ENCODE data around the gene RBMS3.
"Not testable (repeated sequence)": the region's sequence is repeated elsewhere in the genome, so short reads cannot be mapped to it uniquely, and the experiment has no call there.

Gene RBMS3

DNA sequence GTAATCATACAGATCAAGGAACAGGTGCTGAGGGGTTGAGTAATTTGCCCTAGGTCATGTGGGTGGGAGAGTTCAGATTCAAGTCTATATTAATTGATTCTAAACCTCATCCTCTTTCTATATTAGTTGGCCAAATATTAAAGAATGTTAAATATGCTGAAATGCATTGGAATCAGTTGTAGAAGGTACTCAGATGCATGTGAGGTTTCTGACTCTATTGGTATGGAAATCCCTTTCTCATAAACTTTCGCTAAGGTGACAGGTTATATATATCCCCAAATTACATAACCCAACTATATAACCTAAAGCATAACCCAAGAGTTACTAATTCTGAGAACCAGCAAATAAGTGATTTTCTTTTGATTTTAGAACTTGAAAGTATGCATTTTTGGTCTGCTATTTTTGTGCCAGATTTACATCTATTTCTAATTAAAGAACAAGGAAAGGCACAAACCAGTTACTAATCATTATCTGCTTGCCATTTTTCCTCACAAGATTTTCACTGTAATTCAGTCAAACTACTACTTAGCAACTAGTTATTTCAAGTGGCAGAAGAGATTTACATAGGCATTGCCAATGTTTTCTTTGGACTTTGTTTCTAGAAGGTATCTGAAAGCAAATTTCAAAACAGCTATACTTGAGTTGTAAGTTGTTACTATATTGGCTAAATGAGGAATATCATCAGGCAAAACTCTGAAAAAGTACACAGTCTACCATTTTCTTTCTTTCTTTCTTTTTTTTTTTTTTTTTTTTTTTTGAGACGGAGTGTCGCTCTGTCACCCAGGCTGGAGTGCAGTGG is 201.3 kb downstream of the RBMS3 start:
- DNase-seq (ENCODE audit: low read depth) = no peak

DNA sequence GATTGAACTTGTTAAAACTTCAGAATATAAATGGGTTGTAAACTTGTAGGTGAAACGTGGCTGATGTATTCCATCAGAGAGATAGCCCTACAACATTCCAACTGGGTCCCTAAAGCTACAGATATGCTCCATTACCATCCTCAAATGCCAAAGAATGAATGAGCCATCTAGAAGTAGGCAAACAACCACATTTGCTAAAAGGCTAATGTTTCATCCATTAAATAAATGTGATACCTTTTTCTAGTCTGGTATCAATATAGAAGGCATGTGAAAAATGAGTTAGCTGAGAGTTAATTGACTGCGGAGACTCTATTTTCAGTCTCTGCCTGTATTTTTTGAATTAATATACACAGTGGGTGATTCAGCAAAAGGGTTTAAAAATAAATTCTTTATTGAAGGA is 203.8 kb downstream of the RBMS3 start:
- no peak for DNase-seq (ENCODE audit: low read depth)

- DNase-seq (ENCODE audit: low read depth) = no peak
Measured at GRCh38 chr3:29486096-29486495, 205.2 kb downstream of the RBMS3 start.

- no peak for DNase-seq (ENCODE audit: low read depth)
Measured at GRCh38 chr3:29486917-29487316, 206.0 kb downstream of the RBMS3 start.

- no peak for DNase-seq (ENCODE audit: low read depth)
Measured at GRCh38 chr3:29488922-29489321, 208.1 kb downstream of the RBMS3 start.

GRCh38 chr3:29493109-29493508 is 212.2 kb downstream of the RBMS3 start:
- no peak for DNase-seq (ENCODE audit: low read depth)

- DNase-seq (ENCODE audit: low read depth) = no peak
Measured at GRCh38 chr3:29494305-29495036, 213.6 kb downstream of the RBMS3 start.

DNA sequence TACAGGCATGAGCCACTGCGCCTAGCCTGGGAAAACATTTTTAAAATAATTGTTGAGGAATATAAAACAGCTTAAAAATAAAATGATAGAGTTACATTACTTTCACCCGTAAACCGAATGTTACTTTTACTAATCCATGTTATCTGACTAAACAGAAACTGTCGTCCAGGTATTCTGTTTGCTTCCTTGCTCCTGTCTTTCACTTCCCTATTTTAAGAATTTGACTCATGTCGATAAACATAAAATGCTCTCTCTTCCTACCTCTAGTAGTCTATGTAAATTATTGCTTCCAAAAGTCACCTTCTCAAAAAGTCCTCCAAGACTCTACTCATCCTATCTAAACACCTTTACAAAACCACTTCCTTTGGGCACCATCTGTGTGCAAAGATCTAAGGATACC is 216.4 kb downstream of the RBMS3 start:
- DNase-seq (ENCODE audit: low read depth) = no peak

DNA sequence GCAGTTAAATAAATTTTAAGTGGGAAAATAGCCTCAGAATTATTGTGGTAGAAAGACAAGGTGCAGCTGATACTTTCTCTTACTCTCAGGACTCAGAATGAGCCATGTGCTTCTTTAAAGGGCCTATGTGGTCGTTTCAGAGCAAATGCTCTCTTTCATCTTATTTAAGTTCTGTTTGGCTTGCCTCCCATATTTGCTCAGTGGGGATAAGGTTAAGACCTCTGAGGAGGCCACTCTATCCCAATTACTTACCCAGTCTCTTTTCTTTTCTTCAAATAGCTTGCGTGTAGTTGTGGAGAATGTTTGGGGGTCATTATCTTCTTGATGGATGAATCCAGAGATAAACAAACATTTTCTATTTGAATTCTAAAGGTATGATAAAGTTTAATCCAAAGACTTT is 221.9 kb downstream of the RBMS3 start:
- no peak for DNase-seq (ENCODE audit: low read depth)

DNA sequence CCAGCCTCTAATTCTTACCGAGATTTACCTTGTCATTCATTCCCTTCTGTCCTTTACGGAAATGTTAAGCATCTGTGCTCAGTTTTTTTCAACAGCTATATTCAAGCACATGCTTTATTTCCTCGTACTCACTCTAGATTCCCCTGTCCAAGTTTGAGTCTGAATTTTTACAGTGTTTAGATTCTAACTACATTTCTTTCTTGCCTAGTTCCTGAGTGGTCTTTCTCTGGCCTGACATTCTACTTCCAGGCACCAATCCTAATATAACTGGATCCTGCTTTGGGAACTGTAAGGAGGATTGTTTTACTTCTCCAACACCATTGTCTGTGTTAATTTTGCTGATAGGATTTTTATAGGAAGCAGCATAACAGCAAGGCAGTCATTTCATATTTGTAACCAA is 222.4 kb downstream of the RBMS3 start:
- DNase-seq (ENCODE audit: low read depth) = no peak

DNA sequence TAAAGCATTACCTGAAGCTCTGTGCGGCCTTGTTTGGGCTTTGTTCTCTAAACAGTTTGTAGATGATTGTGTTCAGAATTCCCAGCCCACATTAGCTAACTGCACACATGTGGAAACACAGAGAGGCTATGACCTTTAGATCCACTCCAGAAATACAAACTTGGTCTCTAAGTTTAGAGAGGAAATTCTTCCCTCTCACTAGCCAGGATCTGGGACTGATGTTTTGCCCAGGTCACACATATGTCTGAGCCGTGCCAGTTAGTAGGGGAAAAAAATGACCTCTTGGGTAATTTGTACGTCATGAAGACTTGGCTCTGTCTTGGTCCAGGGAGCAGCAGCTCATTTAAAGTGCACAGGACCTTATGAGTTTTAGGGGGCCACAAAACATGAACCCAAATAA is 223.1 kb downstream of the RBMS3 start:
- no peak for DNase-seq (ENCODE audit: low read depth)

GRCh38 chr3:29506502-29506901 is 225.6 kb downstream of the RBMS3 start:
- no peak for DNase-seq (ENCODE audit: low read depth)

DNA sequence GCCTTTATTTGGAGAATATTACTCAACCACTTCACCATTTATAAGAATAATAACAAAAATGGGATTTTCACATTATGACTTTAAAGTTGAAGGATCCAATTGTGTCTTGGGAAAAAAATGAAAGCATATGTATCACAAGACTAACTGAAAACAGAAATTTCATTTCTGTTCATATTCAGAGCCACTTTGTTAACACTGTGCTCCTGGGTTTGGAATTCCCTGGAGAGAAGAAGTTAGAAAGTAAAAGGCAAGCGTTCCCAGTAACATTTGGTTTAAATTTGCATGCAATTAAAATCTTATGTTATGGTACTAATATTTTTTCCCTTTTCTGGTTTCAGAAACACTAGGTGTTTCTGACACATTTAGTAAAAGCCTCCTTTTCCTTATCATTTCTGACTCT is 230.8 kb downstream of the RBMS3 start:
- no peak for DNase-seq (ENCODE audit: low read depth)

GRCh38 chr3:29512641-29513040 is 231.8 kb downstream of the RBMS3 start:
- DNase-seq (ENCODE audit: low read depth) = no peak

DNA sequence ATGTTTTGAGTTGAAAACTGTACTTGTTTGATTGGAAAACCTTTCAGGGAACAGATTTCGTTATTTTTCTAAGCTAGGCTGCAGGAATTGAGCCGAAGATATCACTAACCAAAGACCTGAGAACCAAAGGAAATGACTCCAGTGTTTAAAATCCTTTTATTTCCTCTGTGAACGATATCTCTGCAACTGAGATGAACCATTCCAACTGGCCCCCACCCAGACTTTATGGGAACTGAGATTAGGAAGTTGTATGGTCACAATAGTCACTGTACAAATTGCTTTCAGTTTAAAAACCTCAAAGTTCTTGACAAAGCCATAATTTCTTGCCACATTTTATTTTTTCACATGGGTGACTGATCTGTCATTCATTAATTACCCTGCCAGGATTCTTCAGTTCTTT is 232.4 kb downstream of the RBMS3 start:
- DNase-seq (ENCODE audit: low read depth) = no peak

DNA sequence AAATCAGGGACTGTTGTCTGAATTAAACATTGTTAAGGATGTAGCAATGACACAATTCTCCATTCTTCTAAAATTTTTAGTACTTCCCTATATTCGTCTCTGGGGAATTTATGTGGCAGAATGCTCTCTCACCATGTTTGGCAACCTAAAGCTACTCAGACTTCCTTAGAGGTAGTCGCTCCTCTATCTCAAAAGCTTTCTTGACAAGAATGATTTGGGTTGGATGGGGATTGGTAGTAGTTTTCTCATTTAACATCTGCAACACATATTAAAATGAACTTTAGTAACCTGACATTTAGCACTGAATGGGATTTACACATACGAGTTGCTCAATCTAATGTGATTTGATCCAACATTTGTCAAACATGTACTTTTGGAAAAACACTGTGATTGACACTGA is 233.3 kb downstream of the RBMS3 start:
- no peak for DNase-seq (ENCODE audit: low read depth)

GRCh38 chr3:29514912-29515311 is 234.0 kb downstream of the RBMS3 start:
- no peak for DNase-seq (ENCODE audit: low read depth)

- no peak for DNase-seq (ENCODE audit: low read depth)
Measured at GRCh38 chr3:29515451-29515850, 234.6 kb downstream of the RBMS3 start.

GRCh38 chr3:29516164-29516563 is 235.3 kb downstream of the RBMS3 start:
- no peak for DNase-seq (ENCODE audit: low read depth)

DNA sequence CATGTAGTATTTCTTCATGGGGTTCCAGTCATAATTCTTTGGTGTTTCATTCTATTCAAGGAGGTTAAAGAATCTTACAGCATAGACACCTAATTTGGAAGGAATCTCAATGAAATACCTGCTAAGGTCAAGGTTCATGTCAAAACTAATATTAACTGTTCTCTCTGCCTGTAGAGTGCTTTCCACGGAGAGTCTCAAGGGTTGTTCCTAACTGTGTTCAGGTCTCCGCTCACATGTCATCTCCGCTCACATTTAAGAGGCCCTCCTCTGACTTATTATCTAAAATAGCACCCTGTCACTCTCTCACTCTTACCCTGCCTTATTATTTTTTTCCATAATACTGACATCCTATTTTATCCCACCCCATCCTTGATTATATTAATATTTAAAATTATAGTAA is 239.9 kb downstream of the RBMS3 start:
- no peak for DNase-seq (ENCODE audit: low read depth)

DNA sequence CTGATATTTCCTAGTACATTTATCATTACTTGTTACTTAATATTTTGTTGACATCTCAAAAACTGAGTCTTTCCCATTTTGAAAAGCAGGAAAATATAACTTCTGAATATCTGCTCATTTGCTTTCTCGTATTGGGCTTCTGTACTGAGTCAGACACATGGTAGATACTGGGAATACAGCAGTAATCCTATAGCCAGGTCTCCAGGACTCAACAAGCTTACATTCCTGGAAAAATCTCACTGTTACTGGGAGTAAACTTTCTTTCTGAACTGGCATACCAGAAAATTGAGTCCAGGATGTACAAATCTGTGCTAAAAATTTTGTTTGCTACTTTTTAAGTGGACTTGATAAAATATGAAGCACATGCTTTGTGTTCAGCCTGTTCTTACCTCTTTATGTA is 240.4 kb downstream of the RBMS3 start:
- DNase-seq (ENCODE audit: low read depth) = no peak

GRCh38 chr3:29521751-29522150 is 240.9 kb downstream of the RBMS3 start:
- no peak for DNase-seq (ENCODE audit: low read depth)

DNA sequence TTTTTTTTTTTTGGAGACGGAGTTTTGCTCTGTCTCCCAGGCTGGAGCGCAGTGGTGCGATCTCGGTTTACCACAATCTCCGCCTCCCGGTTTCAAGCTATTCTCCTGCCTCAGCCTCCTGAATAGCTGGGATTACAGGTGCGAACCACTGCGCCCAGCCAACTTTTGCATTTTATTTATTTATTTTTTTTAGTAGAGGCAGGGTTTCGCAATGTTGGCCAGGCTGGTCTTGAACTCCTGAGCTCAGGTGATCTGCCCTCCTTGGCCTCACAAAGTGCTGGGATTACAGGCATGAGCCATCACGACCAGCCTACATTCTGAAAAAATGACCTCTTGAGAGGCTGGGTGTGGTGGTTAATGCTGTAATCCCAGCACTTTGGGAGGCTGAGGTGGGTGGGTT is 243.6 kb downstream of the RBMS3 start:
- DNase-seq (ENCODE audit: low read depth) = not testable (repeated sequence)
